Left ventricle myocardium inferior (tissue), 1 donor: ENCODE results near the gene B3GNT3. TPM values are rescaled to one million over a fixed set of nuclear protein-coding genes. Genes with fewer than 3 reads are reported as not detected.

Experiments
- DNase-seq: peaks from one replicate; pipeline ENCODE4 v3.0.0-alpha.2; 2020
- H3K27ac ChIP-seq: fragments of 200-600 bp; replicated peaks from 2 replicates; pipeline ENCODE4 v1.8.0; 2021
- H3K27me3 ChIP-seq: fragments of 200-600 bp; 2 replicates; pipeline ENCODE4 v1.8.0; 2021; ENCODE audit warnings: low read depth
- H3K36me3 ChIP-seq: fragments of 200-600 bp; 2 replicates; pipeline ENCODE4 v1.8.0; 2021
- H3K4me1 ChIP-seq: fragments of 200-600 bp; 2 replicates; pipeline ENCODE4 v1.8.0; 2021
- H3K4me3 ChIP-seq: fragments of 200-600 bp; 2 replicates; pipeline ENCODE4 v1.8.0; 2021; ENCODE audit warnings: mild to moderate bottlenecking, moderate library complexity
- H3K9me3 ChIP-seq: fragments of 200-600 bp; replicated peaks from 2 replicates; pipeline ENCODE4 v1.8.0; 2021
- intact Hi-C: fragments of 100-400 bp; cut with micrococcal nuclease; formaldehyde crosslinking; loops from one replicate; pipeline ENCODE4 v1.11.0; 2022
- total RNA-seq: library from RNA; stranded (reverse); fragmentation: NEBNext Ultra II Directional; extraction: Animal tissue kit (Norgen Biotek cat#: 25700); gene quantifications from one replicate; pipeline ENCODE4 v1.2.1, GENCODE V29; 2021
- TF ChIP-seq, protein P1 (sequence below): fragments of 200-600 bp; IDR thresholded peaks from 2 replicates; pipeline ENCODE4 v1.8.0; 2021; ENCODE audit warnings: antibody characterized with exemption, mild to moderate bottlenecking, borderline replicate concordance
- donor health status: DM: no; HTN: yes; CAD: no; lungs with severe emphysema.

B3GNT3 gene
- total RNA-seq, 1 donor from 2014 or later: not detected

DNA sequence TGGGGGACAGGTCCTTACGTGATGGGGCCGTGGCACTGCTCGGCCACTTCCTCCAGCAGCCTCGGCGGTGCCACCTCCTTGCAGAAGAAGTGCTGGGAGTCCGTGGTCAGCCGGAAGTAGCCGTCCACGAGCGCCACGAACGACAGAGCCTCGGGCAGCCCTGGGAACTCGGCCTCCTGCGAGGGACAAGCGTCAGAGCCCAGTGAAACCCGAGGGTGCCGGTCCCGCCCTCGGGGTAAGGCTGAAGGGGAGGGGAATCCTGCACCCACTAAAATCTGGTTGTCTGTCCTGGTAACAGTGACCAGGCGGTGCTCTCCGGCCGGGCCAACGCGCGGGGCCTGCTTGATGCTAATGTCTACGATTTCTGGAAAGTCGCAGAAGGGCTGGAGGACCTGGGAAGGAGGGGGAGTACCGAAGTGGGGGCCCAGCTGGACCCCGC, 46.5 kb downstream of the B3GNT3 start:
- Histone ChIP-seq H3K36me3 (no peaks in the 10 kb centered on the region), H3K27ac (no peak overlapping the region), H3K9me3 (no peaks in the 10 kb centered on the region), H3K4me3 (peak overlapping the region; percentile 51), H3K27me3 (peaks cover 93% of the 10 kb centered on the region), H3K4me1 (peaks cover 15% of the 10 kb centered on the region)
- intact Hi-C loops: no loop called here
- TF ChIP-seq, protein P1, sequence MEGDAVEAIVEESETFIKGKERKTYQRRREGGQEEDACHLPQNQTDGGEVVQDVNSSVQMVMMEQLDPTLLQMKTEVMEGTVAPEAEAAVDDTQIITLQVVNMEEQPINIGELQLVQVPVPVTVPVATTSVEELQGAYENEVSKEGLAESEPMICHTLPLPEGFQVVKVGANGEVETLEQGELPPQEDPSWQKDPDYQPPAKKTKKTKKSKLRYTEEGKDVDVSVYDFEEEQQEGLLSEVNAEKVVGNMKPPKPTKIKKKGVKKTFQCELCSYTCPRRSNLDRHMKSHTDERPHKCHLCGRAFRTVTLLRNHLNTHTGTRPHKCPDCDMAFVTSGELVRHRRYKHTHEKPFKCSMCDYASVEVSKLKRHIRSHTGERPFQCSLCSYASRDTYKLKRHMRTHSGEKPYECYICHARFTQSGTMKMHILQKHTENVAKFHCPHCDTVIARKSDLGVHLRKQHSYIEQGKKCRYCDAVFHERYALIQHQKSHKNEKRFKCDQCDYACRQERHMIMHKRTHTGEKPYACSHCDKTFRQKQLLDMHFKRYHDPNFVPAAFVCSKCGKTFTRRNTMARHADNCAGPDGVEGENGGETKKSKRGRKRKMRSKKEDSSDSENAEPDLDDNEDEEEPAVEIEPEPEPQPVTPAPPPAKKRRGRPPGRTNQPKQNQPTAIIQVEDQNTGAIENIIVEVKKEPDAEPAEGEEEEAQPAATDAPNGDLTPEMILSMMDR: no peak
- DNase-seq: no peak

DNA sequence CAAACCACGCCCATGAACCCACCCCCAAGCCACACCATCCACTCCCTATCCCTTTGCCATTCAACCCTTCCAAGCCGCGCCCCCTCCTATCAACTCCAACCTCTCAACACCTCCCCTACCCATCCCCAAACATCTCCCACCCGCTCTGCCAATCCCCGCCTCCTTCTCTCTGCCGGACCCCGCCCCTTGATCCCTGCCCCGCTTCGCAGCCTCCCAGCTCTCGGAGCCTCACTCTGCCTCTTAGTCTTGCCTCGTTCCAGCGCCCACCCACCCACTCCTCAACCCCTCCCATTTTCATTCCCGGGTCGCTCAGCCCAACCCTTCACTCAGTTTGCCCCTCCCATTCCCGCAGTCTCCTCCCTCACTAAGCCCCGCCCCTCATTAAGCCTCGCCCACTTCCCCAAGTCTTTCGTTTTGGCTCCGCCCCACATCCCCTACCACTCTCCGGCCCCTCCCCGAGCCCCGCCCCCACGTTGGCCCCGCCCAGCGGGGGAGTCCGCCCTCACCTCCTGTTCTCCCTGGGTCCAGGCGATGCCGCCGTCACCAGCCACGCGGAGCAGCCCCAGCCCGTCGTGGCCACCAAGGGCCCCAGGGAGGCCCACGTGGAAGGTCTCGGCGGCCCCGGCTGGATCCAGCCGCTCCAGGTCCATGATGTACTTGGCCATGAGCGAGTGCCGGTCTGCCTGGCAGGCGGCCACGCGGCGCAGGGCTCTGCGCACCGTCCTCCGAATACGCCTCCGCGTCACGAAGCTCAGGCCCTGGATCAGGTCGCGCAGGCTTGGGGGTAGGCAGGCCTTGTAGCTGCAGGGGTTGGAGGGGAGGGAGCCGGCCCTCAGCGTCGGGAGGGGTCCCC, 47.1 kb downstream of the B3GNT3 start:
- Histone ChIP-seq H3K36me3 (no peaks in the 10 kb centered on the region), H3K4me1 (peaks cover 15% of the 10 kb centered on the region), H3K27ac (no peak overlapping the region), H3K9me3 (no peaks in the 10 kb centered on the region), H3K4me3 (peak overlapping the region; percentile 51), H3K27me3 (peaks cover 98% of the 10 kb centered on the region)
- DNase-seq: peak; percentile 72
- TF ChIP-seq, protein P1: no peak
- intact Hi-C loops: no loop called here

DNA sequence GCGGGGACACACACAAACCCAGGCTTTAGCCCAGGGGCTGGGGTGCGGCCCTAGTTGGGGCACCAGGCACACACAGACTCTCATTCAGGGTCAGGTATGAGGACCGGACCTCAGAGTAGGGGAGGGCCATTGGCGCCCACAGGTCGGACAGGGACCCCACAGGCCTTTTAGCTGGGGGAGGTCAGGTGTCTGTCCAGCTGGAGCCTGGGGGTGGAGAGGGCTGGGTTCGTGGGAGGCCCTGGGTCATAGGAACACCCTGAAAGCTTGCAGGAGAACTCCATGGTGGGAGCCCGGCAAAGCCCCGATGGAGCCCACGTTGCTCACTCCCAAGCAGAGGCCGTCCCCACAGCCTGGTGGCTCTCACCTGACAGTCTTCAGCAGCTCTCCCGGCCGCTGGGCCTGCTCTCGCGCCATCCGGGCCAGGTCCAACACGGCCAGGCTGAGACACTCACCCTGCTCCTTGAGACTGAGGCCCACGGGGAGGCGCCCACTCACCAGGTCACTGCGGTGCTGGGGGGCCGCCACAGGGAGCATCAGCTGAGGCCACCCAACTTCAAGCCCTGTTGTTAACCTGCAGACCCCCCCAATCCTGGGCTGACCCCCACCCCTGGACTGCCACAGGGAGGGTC, 47.8 kb downstream of the B3GNT3 start:
- intact Hi-C loops: no loop called here
- TF ChIP-seq, protein P1: no peak
- Histone ChIP-seq H3K4me1 (peaks cover 20% of the 10 kb centered on the region), H3K27ac (no peak overlapping the region), H3K27me3 (peaks cover 98% of the 10 kb centered on the region), H3K36me3 (no peaks in the 10 kb centered on the region), H3K9me3 (no peaks in the 10 kb centered on the region), H3K4me3 (peak overlapping the region; percentile 51)
- no peak for DNase-seq

DNA sequence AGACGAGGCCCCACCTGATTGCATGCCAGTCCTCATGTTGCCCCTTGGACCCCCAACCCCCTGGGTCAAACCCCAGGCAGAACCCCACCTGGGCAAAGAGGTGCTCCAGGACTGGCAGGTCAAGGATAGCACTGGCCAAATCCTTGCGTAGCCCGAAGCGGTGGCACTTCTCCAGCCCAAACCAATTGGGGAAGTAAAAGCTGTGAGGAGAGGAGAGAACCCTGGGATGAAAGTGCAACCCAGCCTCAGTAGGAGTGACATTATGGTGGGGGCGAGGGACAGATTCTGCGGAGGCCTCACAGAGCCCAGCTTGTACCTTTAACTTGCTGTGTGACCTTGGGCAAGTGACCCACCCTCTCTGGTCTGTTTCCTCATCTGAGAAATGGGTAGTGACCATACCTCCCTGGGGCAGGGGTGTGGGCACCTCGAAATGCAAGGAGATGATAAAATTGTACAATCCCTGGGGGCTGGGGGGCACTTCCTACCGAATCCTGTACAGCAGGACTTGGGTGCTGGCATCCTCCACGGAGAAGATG, 48.4 kb downstream of the B3GNT3 start:
- H3K4me1 ChIP-seq: peaks cover 24% of the 10 kb centered on the region
- no peak for DNase-seq
- H3K4me3 ChIP-seq: no peak overlapping the region
- peaks cover 97% of the 10 kb centered on the region for H3K27me3 ChIP-seq
- TF ChIP-seq, protein P1: no peak
- no peaks in the 10 kb centered on the region for H3K36me3 ChIP-seq
- no peaks in the 10 kb centered on the region for H3K9me3 ChIP-seq
- intact Hi-C loops: no loop called here
- H3K27ac ChIP-seq: no peak overlapping the region

DNA sequence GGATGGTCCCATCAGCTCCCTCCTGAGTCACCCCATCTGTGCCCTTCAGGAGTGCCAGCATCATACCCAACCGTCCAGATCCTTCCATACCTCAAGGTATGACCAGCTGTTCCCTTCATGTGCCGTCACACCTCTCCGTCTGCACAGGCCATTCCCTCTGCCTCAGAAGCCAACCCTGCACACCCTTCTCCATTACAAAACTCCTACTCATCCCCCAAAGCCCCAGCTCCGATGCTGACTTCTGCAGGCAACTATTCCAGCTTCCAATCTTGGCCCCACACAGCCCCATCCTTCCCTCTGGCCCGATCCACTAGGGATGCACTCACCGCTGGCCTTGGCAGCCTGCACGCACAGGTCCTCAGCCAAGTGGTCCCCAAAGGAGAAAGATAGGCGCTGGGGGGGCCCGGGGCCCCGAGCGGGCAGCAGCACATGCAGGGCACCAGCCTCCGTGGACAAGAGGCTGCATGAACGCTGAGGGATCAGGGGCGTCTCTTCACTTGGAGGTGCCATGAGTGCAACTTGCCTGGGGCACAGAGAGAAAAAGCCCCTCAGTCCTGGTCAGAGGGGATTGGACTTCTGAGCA, 49.1 kb downstream of the B3GNT3 start:
- no peak for DNase-seq
- Histone ChIP-seq H3K4me1 (peaks cover 24% of the 10 kb centered on the region), H3K36me3 (no peaks in the 10 kb centered on the region), H3K9me3 (no peaks in the 10 kb centered on the region), H3K4me3 (no peak overlapping the region), H3K27me3 (peaks cover 91% of the 10 kb centered on the region), H3K27ac (no peak overlapping the region)
- TF ChIP-seq, protein P1: no peak
- intact Hi-C loops: no loop called here
